Measurements from ENCODE around the gene SPA17. TPM values are rescaled to one million over a fixed set of nuclear protein-coding genes. Genes with fewer than 3 reads are reported as not detected.

Gene SPA17
- total and polyA plus RNA-seq, 7 donors: 2.3 to 23.8 (median 7.1) TPM

DNA sequence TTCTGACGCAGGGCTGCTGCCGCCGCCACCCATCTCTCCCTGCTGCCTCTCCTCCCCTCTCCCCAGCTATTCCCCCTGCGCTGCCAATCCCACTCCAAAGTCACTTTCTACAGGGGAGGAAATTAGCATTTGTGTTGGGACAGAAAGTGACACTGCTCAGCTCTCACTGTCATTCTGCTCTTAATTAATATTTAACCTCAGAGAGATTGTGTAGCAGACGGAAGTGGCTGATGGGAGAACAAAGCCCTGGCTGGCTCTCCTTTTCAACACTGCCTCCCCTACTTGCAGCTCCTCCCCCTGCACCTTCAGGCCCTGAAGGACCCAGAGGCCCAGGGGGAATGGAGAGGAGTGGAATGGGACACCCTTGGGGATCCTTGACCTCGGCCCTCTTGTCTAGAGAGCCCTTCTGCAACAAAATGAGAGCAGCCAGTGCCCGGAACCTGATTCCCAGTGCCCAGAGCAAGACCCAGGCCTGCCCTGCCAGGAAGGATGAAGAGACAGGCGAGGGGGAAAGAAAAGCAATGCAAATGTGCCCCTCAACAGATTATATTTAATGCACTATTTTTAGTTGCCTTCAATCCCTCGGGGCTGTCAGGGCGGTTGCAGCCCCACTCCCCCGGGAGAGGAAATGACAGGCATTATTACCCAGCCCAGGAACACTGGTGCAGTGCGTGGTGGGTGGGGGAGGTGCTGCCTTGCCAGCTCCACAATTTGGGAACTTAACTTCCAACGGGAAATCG lies 51.4 kb downstream of the SPA17 start:
- no peaks in the 10 kb centered on the region for H3K4me1 ChIP-seq
- no peak overlapping the region for H3K4me3 ChIP-seq
- H3K36me3 ChIP-seq: no peaks in the 10 kb centered on the region
- 15 to 31% methylated on average over 14 of the region's 14 CpGs for WGBS, 2 donors
- intact Hi-C loops (cut with DNase I): no loop called here
- H3K27ac ChIP-seq: no peak overlapping the region
- H3K9me3 ChIP-seq: no peaks in the 10 kb centered on the region
- H3K27me3 ChIP-seq: peaks cover 0 to 68% (median 13%) of the 10 kb centered on the region in 3 donors
- no peak for DNase-seq
- TF ChIP-seq POLR2AphosphoS5 (IDR thresholded peaks at IDR 0.05) (no peak), POLR2A (IDR thresholded peaks at IDR 0.05) (no peak), EP300 (IDR thresholded peaks at IDR 0.05) (no peak)
- TF ChIP-seq, protein P1, sequence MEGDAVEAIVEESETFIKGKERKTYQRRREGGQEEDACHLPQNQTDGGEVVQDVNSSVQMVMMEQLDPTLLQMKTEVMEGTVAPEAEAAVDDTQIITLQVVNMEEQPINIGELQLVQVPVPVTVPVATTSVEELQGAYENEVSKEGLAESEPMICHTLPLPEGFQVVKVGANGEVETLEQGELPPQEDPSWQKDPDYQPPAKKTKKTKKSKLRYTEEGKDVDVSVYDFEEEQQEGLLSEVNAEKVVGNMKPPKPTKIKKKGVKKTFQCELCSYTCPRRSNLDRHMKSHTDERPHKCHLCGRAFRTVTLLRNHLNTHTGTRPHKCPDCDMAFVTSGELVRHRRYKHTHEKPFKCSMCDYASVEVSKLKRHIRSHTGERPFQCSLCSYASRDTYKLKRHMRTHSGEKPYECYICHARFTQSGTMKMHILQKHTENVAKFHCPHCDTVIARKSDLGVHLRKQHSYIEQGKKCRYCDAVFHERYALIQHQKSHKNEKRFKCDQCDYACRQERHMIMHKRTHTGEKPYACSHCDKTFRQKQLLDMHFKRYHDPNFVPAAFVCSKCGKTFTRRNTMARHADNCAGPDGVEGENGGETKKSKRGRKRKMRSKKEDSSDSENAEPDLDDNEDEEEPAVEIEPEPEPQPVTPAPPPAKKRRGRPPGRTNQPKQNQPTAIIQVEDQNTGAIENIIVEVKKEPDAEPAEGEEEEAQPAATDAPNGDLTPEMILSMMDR (IDR thresholded peaks at IDR 0.05): no peak

DNA sequence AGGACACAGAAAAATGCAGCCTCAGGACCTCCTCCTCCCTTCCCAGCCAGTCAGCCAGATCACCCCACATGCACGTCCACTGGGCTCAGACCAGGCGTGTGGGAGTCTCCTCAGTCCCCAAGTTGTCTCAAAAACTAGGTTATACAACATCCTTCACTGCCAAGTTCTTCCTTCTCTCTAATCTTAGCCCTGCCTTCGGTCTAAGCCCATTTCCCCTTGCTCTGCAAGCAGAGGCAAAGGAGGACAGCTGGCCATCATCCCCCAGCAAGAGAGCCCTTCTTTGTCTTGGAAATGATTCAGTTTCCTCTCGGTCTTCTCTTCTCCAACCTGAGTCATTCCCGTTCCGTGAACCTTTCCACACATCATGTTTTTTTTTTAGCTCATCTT lies 52.0 kb downstream of the SPA17 start:
- TF ChIP-seq POLR2AphosphoS5 (IDR thresholded peaks at IDR 0.05) (no peak), EP300 (IDR thresholded peaks at IDR 0.05) (no peak), POLR2A (IDR thresholded peaks at IDR 0.05) (no peak)
- TF ChIP-seq, protein P1 (IDR thresholded peaks at IDR 0.05): no peak
- Histone ChIP-seq H3K4me3 (no peak overlapping the region), H3K27me3 (peaks cover 0 to 62% (median 12%) of the 10 kb centered on the region in 3 donors), H3K36me3 (no peaks in the 10 kb centered on the region), H3K27ac (no peak overlapping the region), H3K9me3 (no peaks in the 10 kb centered on the region), H3K4me1 (no peaks in the 10 kb centered on the region)
- intact Hi-C loops (cut with DNase I): no loop called here
- WGBS, 2 donors: 37 to 76% methylated on average over 6 of the region's 6 CpGs
- DNase-seq: no peak

DNA sequence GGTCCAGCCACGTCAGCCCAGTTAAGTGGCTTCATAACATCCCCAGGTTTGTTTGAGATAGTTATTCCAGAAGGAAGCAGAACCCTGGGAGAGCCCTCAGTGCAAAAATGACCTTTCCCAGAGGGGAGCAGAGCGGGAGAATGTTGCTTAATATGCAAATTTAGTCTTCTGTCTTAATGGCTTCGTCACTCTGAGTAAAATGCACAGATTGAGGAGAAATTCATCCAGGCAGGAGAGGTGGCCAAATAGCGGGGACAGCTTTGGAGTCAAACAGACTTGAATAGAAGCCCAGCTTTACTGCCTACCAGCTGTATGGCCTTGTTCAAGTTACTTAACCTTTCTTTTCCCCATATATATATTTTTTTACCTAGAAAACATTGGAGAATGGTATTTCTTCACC lies 53.8 kb downstream of the SPA17 start:
- Histone ChIP-seq H3K27me3 (peaks cover 0 to 45% (median 8%) of the 10 kb centered on the region in 3 donors), H3K36me3 (no peaks in the 10 kb centered on the region)

DNA sequence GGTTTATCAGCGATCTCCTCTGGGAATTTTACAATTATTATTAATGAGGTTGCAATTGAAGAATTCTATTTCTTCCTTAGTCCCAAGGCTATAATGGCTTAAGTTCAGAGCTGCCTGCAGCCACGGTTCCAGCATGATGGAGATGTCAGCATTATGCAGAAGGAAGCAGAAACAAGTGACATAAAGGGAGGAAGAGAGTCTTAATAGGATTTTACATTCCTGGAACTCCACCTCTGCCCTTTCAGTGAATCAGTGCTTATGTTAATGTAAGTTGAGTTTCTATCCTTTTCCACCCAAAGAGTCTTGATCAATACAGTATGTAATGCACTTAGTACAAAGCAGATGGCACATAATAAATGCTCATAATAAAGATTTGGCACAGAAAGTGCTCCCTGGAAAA lies 54.4 kb downstream of the SPA17 start:
- intact Hi-C loops (cut with DNase I): no loop called here
- Histone ChIP-seq H3K27me3 (peaks cover 0 to 38% (median 8%) of the 10 kb centered on the region in 3 donors), H3K27ac (no peak overlapping the region), H3K36me3 (no peaks in the 10 kb centered on the region), H3K9me3 (no peaks in the 10 kb centered on the region), H3K4me3 (no peak overlapping the region), H3K4me1 (no peaks in the 10 kb centered on the region)
- TF ChIP-seq POLR2A (IDR thresholded peaks at IDR 0.05): no peak
- TF ChIP-seq POLR2AphosphoS5 (IDR thresholded peaks at IDR 0.05): no peak
- TF ChIP-seq EP300 (IDR thresholded peaks at IDR 0.05): no peak
- TF ChIP-seq, protein P1 (IDR thresholded peaks at IDR 0.05): no peak
- WGBS, 2 donors: 89 to 93% methylated on average over 2 of the region's 2 CpGs
- no peak for DNase-seq

More for the DNA sequence above, 53.8 kb downstream of the SPA17 start:
- Histone ChIP-seq H3K27ac (no peak overlapping the region), H3K4me3 (no peak overlapping the region), H3K4me1 (no peaks in the 10 kb centered on the region), H3K9me3 (no peaks in the 10 kb centered on the region)
- intact Hi-C loops (cut with DNase I): no loop called here
- TF ChIP-seq, protein P1 (IDR thresholded peaks at IDR 0.05): no peak
- TF ChIP-seq POLR2AphosphoS5 (IDR thresholded peaks at IDR 0.05) (no peak), POLR2A (IDR thresholded peaks at IDR 0.05) (no peak), EP300 (IDR thresholded peaks at IDR 0.05) (no peak)
- DNase-seq: no peak
- 86 to 91% methylated on average over 4 of the region's 4 CpGs for WGBS, 2 donors

All from sigmoid colon (tissue), 7 donors.